Measurements from ENCODE around the gene NADK2.
"Not testable (repeated sequence)": the region's sequence is repeated elsewhere in the genome, so short reads cannot be mapped to it uniquely, and the experiment has no call there.

Gene NADK2

GRCh38 chr5:36241631-36242533 is at the start of gene NADK2:
Gene NADK2 (minus strand): TSS chr5:36241925. CDS start chr5:36241798, 127 bp downstream.
- peak within 1 kb of the TSS; percentile 73 to 90 for H3K4me3 ChIP-seq (ENCODE audit: low read depth in 1 of 2, low read length in 2 of 2)

DNA sequence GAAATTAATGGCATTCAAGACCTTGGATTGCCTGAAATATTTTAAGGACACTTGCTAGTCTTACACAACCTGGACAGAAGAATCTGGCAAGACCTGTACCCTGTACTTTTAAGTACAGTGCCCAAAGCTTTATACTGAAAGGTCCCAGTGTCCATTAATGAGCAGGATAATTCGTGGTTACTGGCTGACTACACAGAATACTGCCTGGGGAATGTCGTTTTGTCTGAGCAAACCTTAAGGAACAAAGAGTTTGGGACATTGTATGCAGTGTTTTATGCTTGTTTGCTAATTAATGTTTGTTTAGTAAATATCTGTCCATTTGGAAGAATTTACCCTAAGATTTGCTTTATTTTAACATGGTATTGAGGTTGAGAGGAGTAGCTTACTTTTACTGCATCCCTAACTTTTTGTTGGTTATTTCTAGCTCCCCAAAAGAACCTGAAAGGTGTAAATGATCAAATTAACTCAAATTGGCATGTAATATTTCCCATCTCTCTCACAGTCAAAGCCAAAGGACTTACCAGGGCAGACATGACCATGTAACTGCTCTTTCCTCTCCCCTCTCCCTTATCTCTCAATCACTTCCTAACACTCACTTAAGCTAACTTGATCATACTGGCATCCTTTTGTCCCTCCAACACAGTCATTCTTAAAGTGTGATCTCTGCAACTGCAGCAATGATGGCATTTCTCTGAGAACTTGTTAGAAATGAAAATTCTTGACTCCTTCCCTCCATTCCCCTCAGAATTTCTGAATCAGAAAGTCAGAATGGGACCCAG is 44.3 kb upstream of the NADK2 start:
- no peak overlapping the region for H3K27ac ChIP-seq (ENCODE audit: low read length)
- H3K27me3 ChIP-seq (ENCODE audit: low read depth, low read length): no peaks in the 10 kb centered on the region
- no peaks in the 10 kb centered on the region for H3K4me1 ChIP-seq (ENCODE audit: control insufficient read depth in 1 of 2, insufficient read depth in 2 of 2, low read length in 2 of 2)
- H3K4me3 ChIP-seq (ENCODE audit: low read depth in 1 of 2, low read length in 2 of 2): no peak overlapping the region
- H3K9me3 ChIP-seq (ENCODE audit: control insufficient read depth in 1 of 2, low read length in 2 of 2): no peaks in the 10 kb centered on the region
- H3K36me3 ChIP-seq (ENCODE audit: control insufficient read depth in 1 of 2, insufficient read depth in 2 of 2, low read length in 2 of 2): no peaks in the 10 kb centered on the region

More at GRCh38 chr5:36241631-36242533, at the start of gene NADK2:
- no peaks in the 10 kb centered on the region for H3K9me3 ChIP-seq (ENCODE audit: control insufficient read depth in 1 of 2, low read length in 2 of 2)
- H3K36me3 ChIP-seq (ENCODE audit: control insufficient read depth in 1 of 2, insufficient read depth in 2 of 2, low read length in 2 of 2): peaks cover 0 to 4% of the 10 kb centered on the region in 2 donors
- peak within 1 kb of the TSS; percentile 84 for H3K27ac ChIP-seq (ENCODE audit: low read length)
- peaks cover 27 to 41% of the 10 kb centered on the region in 2 donors for H3K4me1 ChIP-seq (ENCODE audit: control insufficient read depth in 1 of 2, insufficient read depth in 2 of 2, low read length in 2 of 2)
- no peaks in the 10 kb centered on the region for H3K27me3 ChIP-seq (ENCODE audit: low read depth, low read length)

- not testable (repeated sequence) for H3K9me3 ChIP-seq (ENCODE audit: control insufficient read depth in 1 of 2, low read length in 2 of 2); H3K4me1 ChIP-seq (ENCODE audit: control insufficient read depth in 1 of 2, insufficient read depth in 2 of 2, low read length in 2 of 2); H3K36me3 ChIP-seq (ENCODE audit: control insufficient read depth in 1 of 2, insufficient read depth in 2 of 2, low read length in 2 of 2); H3K27me3 ChIP-seq (ENCODE audit: low read depth, low read length); H3K27ac ChIP-seq (ENCODE audit: low read length); H3K4me3 ChIP-seq (ENCODE audit: low read depth in 1 of 2, low read length in 2 of 2)
Measured at GRCh38 chr5:36283775-36284174, 42.0 kb upstream of the NADK2 start.

- Histone ChIP-seq H3K27me3 (ENCODE audit: low read depth, low read length) (no peaks in the 10 kb centered on the region), H3K4me1 (ENCODE audit: control insufficient read depth in 1 of 2, insufficient read depth in 2 of 2, low read length in 2 of 2) (no peaks in the 10 kb centered on the region), H3K36me3 (ENCODE audit: control insufficient read depth in 1 of 2, insufficient read depth in 2 of 2, low read length in 2 of 2) (no peaks in the 10 kb centered on the region), H3K4me3 (ENCODE audit: low read depth in 1 of 2, low read length in 2 of 2) (no peak overlapping the region), H3K9me3 (ENCODE audit: control insufficient read depth in 1 of 2, low read length in 2 of 2) (no peaks in the 10 kb centered on the region), H3K27ac (ENCODE audit: low read length) (no peak overlapping the region)
Measured at GRCh38 chr5:36281626-36282025, 39.9 kb upstream of the NADK2 start.

DNA sequence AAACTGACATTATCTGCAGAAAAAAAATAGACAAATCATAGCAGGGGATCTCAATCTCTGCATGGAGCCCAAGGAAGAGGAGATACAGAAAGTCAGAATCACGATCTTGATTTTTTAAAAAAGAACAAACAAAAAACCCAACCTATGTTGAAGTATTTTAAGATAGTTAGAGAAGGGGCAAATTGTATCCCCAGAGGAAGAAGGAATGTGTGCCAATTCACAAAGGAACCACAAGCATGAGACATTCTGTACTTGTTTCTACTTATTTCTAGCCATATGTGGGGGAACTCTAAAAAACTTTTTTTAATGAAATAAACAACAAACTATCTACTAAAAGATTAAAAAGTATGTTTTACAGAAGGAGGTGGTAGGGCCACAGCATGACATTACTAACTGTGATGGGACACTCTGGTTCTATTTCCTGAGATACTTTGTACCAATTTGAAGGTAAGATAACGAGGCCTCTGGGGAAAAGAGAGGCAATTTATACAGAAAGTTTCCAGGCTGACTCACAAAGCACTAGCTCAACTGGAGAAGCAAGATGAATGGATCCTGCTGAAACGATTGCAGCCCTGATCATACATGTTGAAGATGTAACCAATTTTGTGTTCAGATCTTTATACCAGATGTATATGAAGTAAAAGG is 37.5 kb upstream of the NADK2 start:
- Histone ChIP-seq H3K36me3 (ENCODE audit: control insufficient read depth in 1 of 2, insufficient read depth in 2 of 2, low read length in 2 of 2) (no peaks in the 10 kb centered on the region), H3K4me1 (ENCODE audit: control insufficient read depth in 1 of 2, insufficient read depth in 2 of 2, low read length in 2 of 2) (no peaks in the 10 kb centered on the region), H3K4me3 (ENCODE audit: low read depth in 1 of 2, low read length in 2 of 2) (no peak overlapping the region), H3K9me3 (ENCODE audit: control insufficient read depth in 1 of 2, low read length in 2 of 2) (no peaks in the 10 kb centered on the region), H3K27me3 (ENCODE audit: low read depth, low read length) (no peaks in the 10 kb centered on the region), H3K27ac (ENCODE audit: low read length) (no peak overlapping the region)

- Histone ChIP-seq H3K9me3 (ENCODE audit: control insufficient read depth in 1 of 2, low read length in 2 of 2) (no peaks in the 10 kb centered on the region), H3K27ac (ENCODE audit: low read length) (no peak overlapping the region)
Measured at GRCh38 chr5:36277521-36278176, 35.9 kb upstream of the NADK2 start.

DNA sequence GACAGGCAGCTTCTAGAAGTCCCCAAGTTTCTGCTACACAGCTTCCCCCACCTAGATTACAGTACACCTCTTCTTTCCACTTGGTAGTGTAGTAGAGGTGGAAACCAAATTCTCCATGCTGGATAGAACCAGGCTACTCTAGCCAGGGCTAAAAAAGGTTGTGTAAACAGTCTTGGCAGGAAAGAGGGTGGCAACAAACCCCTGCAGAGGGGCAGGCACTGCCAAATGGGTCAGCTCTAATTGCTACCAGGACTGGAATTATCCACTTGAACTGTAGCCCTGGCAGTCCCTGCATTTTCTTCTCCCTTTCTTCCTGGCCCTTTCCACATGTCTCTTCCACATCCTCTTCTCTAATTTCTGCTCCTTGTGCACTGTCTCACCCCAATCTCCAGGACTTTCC is 35.1 kb upstream of the NADK2 start:
- H3K4me1 ChIP-seq (ENCODE audit: control insufficient read depth in 1 of 2, insufficient read depth in 2 of 2, low read length in 2 of 2): no peaks in the 10 kb centered on the region
- H3K27ac ChIP-seq (ENCODE audit: low read length): no peak overlapping the region
- H3K36me3 ChIP-seq (ENCODE audit: control insufficient read depth in 1 of 2, insufficient read depth in 2 of 2, low read length in 2 of 2): no peaks in the 10 kb centered on the region
- H3K4me3 ChIP-seq (ENCODE audit: low read depth in 1 of 2, low read length in 2 of 2): no peak overlapping the region
- H3K9me3 ChIP-seq (ENCODE audit: control insufficient read depth in 1 of 2, low read length in 2 of 2): no peaks in the 10 kb centered on the region
- no peaks in the 10 kb centered on the region for H3K27me3 ChIP-seq (ENCODE audit: low read depth, low read length)

More at GRCh38 chr5:36277521-36278176, 35.9 kb upstream of the NADK2 start:
- Histone ChIP-seq H3K4me1 (ENCODE audit: control insufficient read depth in 1 of 2, insufficient read depth in 2 of 2, low read length in 2 of 2) (no peaks in the 10 kb centered on the region), H3K4me3 (ENCODE audit: low read depth in 1 of 2, low read length in 2 of 2) (no peak overlapping the region), H3K27me3 (ENCODE audit: low read depth, low read length) (no peaks in the 10 kb centered on the region), H3K36me3 (ENCODE audit: control insufficient read depth in 1 of 2, insufficient read depth in 2 of 2, low read length in 2 of 2) (no peaks in the 10 kb centered on the region)

- no peaks in the 10 kb centered on the region for H3K4me1 ChIP-seq (ENCODE audit: control insufficient read depth in 1 of 2, insufficient read depth in 2 of 2, low read length in 2 of 2)
- no peak overlapping the region for H3K4me3 ChIP-seq (ENCODE audit: low read depth in 1 of 2, low read length in 2 of 2)
- H3K27ac ChIP-seq (ENCODE audit: low read length): no peak overlapping the region
- no peaks in the 10 kb centered on the region for H3K27me3 ChIP-seq (ENCODE audit: low read depth, low read length)
- no peaks in the 10 kb centered on the region for H3K36me3 ChIP-seq (ENCODE audit: control insufficient read depth in 1 of 2, insufficient read depth in 2 of 2, low read length in 2 of 2)
- no peaks in the 10 kb centered on the region for H3K9me3 ChIP-seq (ENCODE audit: control insufficient read depth in 1 of 2, low read length in 2 of 2)
Measured at GRCh38 chr5:36273809-36274526, 32.2 kb upstream of the NADK2 start.

GRCh38 chr5:36272136-36272690 is 30.5 kb upstream of the NADK2 start:
- H3K4me1 ChIP-seq (ENCODE audit: control insufficient read depth in 1 of 2, insufficient read depth in 2 of 2, low read length in 2 of 2): no peaks in the 10 kb centered on the region
- no peak overlapping the region for H3K27ac ChIP-seq (ENCODE audit: low read length)
- no peaks in the 10 kb centered on the region for H3K27me3 ChIP-seq (ENCODE audit: low read depth, low read length)
- no peak overlapping the region for H3K4me3 ChIP-seq (ENCODE audit: low read depth in 1 of 2, low read length in 2 of 2)
- H3K9me3 ChIP-seq (ENCODE audit: control insufficient read depth in 1 of 2, low read length in 2 of 2): no peaks in the 10 kb centered on the region
- no peaks in the 10 kb centered on the region for H3K36me3 ChIP-seq (ENCODE audit: control insufficient read depth in 1 of 2, insufficient read depth in 2 of 2, low read length in 2 of 2)

- Histone ChIP-seq H3K36me3 (ENCODE audit: control insufficient read depth in 1 of 2, insufficient read depth in 2 of 2, low read length in 2 of 2) (no peaks in the 10 kb centered on the region), H3K27ac (ENCODE audit: low read length) (no peak overlapping the region), H3K9me3 (ENCODE audit: control insufficient read depth in 1 of 2, low read length in 2 of 2) (no peaks in the 10 kb centered on the region), H3K27me3 (ENCODE audit: low read depth, low read length) (no peaks in the 10 kb centered on the region), H3K4me3 (ENCODE audit: low read depth in 1 of 2, low read length in 2 of 2) (no peak overlapping the region), H3K4me1 (ENCODE audit: control insufficient read depth in 1 of 2, insufficient read depth in 2 of 2, low read length in 2 of 2) (no peaks in the 10 kb centered on the region)
Measured at GRCh38 chr5:36270876-36271575, 29.3 kb upstream of the NADK2 start.

Data from muscle layer of duodenum (tissue), 2 donors.